GM19240 (cell line): ENCODE measurements around the gene SNF8.

Experiments
- DNase-seq: peaks from one replicate; pipeline ENCODE4 v3.0.0; 2011; ENCODE audit warnings: low spot score; ENCODE audit not compliant: insufficient read length

The SNF8 gene

DNA sequence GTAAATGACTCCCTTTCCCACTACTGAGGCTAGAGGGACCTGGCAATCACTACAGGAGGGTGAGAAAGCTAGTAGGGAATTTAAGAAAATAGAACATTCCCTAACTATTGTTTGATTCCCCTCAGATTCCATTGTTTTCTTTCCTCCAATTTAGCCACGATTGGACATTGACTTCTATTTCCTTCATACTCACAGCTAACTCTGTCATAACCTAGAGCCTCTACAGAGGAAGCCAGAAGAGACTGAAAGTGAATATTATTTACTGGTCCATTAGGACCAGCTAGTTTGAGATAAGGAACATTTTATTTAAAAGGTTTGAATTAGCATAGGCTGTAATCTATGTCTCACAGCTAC, 14.9 kb downstream of the SNF8 start:
- DNase-seq, result no peak

DNA sequence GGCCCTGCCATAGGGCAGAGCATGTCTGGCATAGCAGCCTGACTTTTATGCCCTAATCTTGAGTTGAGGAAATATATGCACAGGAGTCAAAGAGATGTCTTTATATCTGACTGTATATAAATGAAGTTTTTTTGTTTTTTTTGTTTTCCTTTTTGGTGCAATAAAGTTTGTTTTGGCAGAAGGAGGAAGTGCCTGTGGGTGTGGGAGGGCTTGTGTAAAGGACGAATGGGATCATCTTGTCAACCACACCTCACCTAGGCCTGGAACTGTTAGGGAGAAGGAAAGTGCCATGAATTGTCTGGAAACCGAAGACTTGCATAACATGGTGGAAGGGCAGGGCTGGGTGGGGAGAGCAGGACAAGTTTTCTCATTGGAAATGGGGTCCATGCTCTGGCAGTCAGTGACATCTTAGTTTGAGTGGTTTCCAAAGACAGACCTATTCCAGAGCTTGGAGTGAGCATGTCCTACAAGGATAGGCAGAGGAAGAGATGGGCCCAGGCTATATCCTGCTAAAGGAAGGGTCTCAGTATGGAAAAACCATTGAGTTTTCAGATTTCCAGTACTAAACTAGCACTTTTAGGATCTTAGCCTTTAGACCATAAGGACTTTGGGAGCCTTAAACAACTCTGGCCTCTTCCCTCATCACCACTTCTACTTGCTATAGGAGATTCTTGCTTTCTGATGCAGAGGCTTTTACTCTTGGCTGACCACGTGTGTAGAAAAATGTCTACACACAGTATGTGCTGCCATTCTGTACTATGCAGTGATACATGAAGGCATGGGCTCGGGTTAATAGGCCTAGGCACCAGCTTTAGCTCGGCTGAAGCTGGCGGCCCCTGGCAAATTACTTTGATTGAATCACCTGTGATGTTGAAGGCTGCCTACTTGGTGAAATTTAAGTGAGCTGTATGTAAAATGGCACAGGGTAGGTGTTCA, 15.5 kb downstream of the SNF8 start:
- DNase-seq, result no peak

DNA sequence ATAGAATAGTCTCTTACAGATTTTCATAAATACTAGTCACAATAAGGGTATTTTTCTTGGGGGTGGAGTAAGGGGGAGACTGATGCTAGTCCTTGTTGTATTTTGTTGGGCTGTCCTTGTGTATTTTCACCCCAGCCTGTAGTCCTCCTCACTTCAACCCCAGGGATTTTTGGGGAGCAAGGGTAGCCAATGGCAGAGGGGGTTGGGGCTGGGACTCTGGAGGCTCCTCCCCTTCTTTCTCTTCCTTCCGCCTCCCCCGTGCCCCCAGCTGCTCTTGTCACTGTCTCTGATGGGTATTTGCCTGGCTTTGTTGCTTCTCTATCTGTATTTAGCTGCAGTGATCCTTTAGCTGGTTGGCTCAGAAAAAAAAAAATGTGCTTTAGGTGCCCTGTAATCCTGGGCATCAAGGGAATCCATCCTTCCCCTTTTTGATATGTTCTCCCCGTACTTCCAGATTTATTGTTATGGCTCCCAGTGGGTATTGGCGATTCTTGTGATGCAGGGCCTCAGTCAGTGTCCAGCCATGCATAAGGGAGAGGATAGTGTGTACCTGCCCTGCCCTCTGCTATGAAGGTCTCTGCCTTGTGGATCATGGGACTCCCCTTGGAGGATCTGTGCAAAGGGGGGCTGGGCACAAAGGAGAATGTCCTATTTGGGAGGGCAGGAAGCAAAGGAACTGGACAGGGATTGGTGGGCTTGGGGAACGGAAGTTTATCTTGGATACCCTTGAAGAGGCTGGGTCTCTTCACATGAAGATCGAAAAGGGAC, 16.5 kb downstream of the SNF8 start:
- no peak for DNase-seq

DNA sequence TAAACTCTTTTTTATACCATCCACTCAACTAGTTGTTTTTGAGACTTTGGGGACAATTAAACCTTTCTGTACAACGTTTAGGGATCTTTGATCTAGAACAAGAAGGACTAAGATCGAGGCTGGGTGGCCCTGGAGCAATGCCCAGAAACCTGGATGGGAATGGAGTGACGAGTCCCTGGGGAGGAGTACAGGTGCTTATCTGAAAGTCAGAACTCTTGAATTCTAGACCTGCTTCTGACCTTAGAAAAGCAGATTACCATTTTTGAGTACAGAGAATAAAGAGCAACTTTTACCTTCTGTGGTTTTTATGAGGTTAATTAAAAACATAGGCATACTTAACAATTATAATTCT, 18.7 kb downstream of the SNF8 start:
- no peak for DNase-seq

DNA sequence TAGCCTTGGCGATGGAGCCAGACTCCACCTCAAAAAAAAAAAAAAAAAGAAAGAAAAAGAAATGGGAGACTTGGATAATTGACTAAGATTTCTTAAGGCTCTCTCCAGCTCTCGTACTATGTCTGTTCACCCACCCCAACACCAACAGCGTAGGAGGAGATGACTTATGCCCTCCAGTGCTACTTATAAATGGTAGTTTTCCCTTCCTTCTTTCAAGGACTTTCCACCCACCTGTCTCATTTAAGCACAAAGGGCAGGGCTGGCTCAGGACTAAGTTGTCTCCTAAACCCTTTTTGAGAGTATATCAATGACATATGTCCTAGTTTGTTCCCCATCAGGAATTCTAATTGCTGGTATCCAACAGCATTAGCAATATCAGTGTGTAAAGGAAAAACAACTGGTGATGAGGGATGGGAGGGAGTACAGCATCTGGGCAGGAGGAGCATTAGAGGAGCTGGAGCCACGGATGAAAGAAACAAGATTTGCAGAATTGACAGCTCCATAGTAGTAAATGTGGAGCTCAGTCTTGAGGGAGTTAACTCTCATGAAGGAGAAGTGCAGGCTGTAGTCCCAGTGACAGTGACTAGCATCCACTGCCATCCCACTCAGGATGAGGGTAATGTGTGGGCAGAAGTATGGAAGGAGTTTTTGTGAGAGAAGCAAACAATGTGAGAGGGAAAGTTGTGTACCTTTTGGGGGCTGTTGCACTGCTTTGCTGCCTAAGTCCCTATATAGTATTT, 19.2 kb downstream of the SNF8 start:
- DNase-seq, result no peak

DNA sequence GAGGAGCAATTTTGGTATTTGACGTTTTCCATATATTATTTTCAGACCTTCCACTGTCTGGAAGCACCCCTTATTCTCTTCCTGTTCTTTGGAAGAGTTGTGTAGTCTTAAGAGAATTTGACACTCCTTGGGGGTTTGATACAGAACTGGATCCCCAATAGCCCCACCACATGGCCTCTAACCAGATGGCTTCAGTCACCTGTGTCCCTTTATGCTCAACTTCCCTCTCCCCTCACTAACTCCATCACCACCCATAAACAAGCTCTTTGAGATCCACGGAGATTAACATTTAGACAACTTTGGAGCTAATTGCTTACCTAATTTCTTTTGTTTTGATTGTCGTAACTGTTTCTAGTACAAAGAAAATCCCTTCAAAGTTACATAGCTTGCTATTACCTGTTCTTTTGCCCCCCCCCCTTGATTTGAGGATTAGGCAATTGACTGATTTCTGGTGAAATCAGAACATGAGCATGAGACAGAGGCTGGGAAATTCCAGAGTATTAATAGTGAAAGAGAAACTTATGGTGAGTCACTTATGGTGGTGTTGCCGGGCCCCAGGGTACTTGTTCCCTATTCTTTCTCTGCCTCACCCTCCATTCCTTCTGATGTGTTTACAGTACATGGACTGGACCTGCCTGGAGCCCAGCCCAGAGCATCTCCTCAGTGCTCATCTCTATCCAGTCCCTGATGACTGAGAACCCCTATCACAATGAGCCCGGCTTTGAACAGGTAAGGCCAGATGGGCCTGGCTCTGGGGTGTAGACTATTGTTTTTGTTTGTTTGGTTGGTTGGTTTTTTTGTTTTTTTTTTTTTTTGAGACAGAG, 29.0 kb downstream of the SNF8 start:
- DNase-seq, result peak; percentile 45

DNA sequence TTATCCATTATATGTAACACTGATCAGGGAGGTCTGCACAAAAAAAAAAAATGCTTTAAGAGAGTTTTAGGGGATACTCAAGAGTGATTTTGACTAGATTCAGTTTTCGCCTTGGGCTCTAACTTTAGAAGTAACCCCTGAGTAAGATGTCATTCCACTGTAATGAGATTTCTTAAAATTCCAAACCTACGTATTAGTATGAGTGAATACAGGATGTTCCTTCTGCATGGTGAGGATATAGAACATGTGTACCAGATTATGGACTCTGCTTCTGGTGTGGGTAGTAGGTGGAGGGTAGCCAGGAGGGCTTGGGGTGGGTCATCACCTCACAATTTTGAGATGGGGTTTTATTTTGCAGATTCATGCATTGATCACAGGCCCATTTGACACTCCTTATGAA, 32.2 kb downstream of the SNF8 start:
- DNase-seq, result no peak

DNA sequence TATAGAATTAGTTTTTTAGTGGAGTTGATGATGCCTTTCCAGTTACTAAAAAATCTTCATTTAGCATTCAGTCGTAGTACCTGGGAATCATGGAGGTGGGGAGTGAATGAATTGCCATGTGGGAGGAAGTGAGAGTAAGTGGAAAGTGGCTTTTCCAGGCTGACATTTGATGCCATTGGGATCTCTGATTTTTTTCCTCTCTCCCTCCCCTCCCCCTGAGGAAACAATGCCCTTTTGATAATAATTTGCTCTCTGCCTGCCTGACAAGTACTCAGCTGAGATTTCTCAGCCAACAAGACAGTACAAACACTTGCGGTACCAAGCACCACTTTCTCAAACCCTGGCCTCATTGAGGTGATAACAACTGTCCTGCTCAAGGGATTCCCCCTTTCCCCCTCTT, 34.3 kb downstream of the SNF8 start:
- DNase-seq, result no peak

DNA sequence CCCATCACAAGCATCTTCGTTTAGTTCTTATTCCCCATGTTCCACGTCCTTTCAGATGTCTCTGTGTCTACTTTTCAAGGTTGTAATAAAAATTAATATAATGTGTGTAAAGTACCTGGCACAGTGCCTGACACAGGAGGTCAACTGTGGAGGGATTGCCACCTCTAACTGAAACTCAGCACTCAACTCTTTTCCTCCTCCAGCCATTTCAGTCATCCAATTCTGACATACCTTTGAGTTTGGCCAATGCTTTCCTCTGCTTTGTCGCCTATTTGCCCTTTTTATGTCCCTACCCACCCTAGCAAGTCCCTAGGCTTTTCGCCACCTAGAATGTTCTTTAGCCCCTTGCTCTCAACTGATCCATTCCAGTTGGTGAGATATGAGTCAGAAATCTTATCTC, 34.9 kb downstream of the SNF8 start:
- DNase-seq, result no peak

DNA sequence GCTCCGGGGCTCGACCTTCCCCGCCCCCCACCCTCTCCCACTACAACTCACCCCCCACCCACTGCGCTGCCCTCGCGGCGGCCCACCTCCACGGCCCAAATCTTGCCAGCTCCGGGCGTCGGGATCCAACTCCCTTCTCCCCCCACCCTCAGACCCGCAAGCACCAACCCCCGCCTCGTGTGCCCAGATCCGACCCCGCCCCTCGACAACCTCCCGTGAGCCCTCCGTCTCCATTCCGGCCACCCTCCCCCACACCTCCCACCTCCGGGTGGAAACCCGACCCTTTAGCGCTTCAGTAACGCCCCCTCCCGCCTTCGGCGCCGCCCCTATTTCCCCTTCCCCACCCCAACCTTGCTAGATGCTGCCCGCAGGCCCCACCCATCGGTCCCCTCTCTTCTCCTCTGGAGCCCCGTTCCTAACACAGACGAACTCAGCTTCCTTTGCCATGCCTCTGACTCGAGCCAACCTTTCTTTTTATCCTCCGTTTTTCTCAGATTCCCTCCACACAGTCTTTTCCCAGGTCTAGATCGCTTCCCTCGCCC, 35.7 kb downstream of the SNF8 start:
- peak; percentile 59 for DNase-seq

DNA sequence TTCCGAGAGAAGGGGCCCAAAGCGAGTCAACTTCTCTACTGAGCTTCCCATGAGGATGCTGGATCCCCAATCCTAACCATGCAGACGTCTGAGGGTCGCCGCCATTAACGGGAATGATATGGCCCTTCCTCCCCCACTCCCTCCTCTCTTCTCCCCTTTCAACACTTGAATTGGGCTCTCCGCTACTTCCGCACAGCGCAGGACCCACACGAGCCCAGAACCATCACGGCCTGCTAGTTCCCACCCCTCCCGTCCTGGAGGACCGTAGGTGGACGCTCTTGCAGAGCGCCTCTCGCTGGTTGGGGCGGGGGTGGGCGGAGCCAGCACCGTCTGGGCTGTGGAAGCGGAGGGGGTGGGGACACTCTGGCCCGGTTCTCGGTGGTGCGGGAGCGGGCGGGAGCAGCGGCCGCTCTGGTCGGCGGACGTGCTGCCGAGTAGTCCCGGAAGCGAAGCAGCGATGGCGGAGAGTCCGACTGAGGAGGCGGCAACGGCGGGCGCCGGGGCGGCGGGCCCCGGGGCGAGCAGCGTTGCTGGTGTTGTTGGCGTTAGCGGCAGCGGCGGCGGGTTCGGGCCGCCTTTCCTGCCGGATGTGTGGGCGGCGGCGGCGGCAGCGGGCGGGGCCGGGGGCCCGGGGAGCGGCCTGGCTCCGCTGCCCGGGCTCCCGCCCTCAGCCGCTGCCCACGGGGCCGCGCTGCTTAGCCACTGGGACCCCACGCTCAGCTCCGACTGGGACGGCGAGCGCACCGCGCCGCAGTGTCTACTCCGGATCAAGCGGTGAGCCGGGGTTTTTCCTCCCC, 36.4 kb downstream of the SNF8 start, which contains the start of gene UBE2Z:
Gene UBE2Z, plus strand, starts transcription at position 361 of the 797 bp plus-strand sequence. Its CDS starts 97 bp downstream, at position 458.
- peak; percentile 97 for DNase-seq

DNA sequence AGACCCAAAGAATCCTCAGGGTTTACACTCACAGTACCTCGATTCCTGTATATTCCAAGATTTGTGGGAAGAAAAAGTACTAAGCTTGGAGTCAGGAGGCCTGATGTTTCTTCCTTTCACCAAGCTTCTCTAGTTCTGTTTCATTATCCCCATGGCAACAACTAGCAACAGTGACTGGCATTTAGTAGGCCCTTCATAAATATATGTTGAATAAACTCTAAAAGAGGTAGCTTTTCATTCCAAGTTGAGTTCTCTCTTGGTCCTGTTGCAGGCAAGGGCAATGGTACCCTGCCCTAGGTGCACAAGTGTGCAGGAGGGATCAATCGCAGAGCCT, 37.0 kb downstream of the SNF8 start:
- DNase-seq, result peak; percentile 12

DNA sequence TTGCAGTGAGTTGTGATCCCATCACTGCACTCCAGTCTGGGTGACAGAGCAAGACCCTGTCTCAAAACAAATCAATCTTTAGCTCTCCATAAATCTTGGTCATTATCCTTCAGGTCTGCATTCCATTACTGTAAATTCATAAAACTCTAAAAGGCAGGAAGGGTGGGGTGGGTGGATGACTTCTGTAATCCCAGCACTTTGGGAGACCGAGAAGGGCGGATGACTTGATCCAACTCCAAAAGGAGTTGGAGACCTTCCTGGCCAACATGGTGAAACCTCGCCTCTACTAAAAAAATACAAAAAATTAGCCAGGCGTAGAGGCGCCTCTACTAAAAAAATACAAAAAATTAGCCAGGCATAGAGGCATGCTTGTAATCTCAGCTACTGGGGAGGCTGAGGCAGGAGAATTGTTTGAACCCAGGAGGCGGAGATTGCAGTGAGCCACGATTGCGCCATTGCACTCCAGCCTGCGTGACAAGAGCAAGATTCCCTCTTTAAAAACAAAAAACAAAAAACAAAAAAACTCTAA, 38.6 kb downstream of the SNF8 start:
- DNase-seq, result no peak

DNA sequence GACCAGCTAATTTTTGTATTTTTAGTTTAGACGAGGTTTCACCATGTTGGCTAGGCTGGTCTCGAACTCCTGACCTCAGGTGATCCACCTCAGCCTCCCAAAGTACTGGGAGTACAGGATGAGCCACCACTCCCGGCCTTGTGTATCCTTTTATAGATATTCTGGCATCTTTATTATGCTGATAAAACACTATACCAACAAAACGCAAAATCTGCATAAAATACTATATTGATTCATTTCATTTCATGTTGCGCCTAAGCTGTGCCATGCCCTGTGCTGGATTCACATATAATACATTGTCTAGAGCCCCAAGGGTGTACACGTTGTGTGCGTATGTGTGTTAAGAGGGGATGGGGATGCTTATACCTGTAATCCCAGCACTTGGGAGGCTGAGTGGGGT, 40.2 kb downstream of the SNF8 start:
- DNase-seq, result no peak

DNA sequence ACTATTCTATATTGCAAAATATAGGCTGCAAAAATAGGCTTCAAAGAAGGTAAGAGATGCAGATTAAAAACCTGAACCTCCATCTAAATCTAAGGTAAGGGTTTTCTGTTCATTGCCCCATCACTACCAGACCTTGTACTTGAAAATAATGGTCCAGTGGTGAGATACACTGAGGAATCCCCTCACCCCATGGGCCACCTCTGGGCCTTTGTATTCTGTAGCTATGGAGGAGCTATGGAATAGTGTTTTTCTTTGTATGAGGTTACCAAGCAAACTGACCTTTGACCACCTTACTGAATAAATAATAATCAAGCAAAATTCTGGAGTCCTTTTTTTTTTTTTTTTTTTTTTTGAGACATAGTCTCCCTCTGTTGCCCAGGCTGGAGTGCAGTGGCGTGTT, 41.2 kb downstream of the SNF8 start:
- no peak for DNase-seq

DNA sequence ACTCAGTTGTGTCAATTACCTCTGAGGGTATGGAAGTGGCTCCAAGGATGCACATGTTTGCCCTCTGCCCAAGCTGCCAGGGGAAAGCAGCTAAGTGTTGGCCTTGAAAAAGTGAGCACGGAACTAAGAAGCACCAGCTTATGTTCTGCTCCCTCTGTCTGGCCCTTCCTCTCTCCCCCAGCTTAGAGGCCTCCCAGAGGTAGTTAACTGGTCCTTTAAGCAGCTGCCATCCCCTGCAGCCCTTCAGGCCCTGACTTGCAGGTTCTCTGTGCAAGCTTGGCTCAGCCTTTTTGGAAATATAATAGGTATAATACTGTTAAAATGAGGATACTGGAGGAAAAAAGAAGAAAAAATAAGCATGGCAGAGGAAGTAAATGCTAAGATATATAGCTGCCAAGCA, 43.4 kb downstream of the SNF8 start:
- DNase-seq, result no peak

DNA sequence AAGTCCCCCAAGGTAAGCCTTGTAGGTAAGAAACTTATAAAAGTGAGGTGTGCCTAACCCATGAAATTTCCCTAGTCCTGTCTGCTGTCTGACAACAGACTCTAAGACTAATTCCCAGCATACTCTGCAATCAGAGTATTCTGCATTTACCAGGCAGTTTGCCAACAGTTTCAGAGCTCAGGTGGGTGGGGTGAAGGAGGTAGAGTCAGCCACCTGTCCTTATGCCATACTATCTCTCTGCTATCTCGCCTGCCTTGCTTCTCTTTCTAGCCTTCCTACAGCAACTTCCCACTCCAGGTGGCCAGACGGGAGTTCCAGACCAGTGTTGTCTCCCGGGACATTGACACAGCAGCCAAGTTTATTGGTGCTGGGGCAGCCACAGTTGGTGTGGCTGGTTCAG, 49.8 kb downstream of the SNF8 start:
- no peak for DNase-seq

DNA sequence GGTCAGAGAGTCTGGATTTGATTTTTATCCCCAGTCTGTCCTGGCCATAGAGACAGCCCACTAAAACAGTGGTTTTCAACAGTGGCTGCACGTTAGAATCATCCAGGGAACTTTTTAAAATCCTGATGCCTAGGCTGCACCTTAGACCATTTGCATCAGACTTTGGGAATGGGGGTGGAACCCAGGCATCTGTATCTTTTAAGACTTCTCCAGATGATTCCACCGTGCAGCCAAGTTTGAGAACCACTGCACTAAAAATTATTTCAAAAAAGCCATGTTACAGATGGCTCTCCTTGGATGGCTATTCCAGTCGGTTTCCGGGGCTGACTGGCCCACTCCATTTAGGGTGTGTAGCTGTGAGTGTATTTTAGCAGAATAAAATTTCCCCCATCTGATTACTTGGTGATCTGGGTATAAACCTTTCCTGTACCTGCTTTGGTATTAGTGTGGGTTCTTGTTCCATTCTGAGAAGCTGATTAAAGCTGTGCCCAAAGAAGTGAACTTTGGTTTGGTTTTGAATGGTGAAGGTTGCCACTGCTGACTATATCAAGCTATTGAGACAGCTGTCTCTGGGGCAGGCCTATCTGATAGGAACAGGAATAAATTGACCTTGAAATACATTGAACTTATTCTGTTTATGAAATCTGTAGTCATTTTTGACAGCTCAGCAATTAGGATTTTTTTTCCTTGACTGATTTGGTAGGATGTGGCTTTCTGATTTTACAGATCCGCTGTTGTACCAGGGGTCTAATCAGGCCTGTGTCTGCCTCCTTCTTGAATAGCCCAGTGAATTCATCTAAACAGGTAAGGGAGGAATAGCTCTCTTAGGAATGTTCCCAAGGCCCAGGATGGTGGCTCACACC, 50.8 kb downstream of the SNF8 start:
- no peak for DNase-seq
